Left hindlimb (tissue), 1 donor: ENCODE data around the gene TMEM176B.
"Not testable (repeated sequence)": the region's sequence is repeated elsewhere in the genome, so short reads cannot be mapped to it uniquely, and the experiment has no call there.

Experiments used
- DNase-seq: peaks from one replicate; pipeline ENCODE4 v3.0.0-alpha.2; 2018

TMEM176B gene

DNA sequence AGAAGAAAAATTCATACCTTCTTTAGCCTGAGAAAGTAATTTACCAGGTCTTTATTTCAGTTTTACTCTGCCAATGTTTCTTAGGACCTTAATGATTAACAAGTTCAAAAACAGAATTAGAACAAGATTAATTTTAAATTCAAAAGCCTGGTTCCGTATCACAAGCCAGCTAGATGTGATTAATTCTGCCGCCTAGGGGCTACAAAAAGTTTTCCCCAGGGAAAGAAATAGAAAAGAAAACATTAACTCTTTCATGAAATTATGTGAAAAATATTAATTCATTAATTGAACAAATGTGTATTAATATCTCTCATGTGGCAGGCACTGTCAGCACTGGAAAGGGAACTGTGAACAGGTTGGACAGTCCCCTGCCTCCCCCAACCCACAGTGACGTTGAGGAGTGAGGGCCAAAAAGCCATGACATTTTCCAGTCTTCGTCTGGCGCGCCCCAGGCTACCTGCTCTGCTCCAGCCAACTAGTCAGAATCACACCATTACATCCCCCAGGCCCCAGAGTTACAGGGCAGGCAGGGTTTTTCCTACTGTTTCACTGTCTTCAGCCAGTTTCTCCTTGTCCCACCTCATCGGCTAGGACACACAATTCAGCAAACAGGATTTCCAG lies 20.5 kb upstream of the TMEM176B start:
- no peak for DNase-seq

GRCh38 chr7:150820148-150820547 lies 20.0 kb upstream of the TMEM176B start:
- no peak for DNase-seq

DNA sequence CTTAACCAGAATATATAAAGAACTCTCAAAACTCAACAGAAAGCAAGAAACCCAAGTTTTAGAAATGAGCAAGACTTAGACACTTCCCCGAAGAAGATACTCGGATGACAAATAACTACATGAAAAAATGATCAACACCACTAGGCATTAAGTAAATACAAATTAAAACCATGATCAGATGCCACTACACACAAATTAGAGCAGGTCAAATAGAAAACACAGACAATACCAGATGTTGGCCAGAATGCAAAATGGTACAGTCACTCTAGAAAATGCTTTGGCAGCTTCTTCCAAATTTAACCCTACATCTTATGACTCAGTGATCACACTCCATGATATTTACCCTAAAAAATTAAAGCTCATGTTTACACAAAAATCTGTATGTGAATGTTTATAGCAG lies 18.8 kb upstream of the TMEM176B start:
- DNase-seq = no peak

- DNase-seq = no peak
These were observed 14.3 kb upstream of the TMEM176B start for GRCh38 chr7:150814328-150815001.

DNA sequence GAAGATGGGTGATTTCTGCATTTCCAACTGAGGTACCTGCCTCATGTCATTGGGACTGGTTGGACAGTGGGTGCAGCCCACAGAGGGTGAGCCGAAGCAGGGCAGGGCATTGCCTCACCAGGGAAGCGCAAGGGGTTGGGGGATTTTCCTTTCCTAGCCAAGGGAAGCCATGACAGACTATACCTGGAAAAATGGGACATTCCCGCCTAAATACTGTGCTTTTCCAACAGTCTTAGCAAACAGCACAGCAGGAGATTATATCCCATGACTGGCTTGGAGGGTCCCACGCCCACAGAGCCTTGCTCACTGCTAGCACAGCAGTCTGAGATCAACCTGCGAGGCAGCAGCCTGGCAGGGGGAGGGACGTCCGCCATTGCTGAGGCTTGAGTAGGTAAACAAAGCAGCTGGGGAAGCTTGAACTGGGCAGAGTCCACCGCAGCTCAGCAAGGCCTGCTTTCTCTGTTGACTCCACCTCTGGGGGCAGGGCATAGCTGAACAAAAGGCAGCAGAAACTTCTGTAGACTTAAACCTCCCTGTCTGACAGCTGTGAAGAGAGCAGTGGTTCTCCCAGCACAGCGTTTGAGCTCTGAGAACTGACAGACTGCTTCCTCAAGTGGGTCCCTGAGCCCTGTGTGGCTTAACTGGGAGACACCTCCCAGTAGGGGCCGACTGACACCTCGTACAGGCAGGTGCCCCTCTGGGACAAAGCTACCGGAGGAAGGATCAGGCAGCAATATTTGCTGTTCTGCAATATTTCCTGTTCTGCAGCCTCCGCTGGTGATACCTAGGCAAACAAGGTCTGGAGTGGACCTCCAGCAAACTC lies 7.7 kb upstream of the TMEM176B start:
- not testable (repeated sequence) for DNase-seq

DNA sequence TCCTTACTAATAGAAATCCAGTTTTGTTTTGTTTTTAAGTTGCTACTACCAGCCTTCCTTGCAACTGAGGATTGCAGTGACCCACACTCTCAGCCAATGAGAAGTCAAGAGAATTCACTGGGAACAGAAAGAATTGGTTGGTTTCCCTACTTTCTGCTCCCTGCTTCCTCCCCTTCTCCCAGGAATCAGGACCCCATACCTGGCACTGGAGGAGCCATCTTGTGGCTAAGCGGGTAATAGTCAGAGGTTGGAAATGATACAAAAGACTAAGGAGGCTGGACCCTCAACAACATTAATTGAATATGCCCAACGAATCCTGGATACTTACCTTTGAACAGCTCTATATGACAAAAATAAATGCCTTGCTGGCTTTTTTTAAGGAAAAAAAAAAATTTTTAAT lies 6.7 kb upstream of the TMEM176B start:
- DNase-seq = no peak

- no peak for DNase-seq
These were observed 6.3 kb upstream of the TMEM176B start for GRCh38 chr7:150806454-150806853.

DNA sequence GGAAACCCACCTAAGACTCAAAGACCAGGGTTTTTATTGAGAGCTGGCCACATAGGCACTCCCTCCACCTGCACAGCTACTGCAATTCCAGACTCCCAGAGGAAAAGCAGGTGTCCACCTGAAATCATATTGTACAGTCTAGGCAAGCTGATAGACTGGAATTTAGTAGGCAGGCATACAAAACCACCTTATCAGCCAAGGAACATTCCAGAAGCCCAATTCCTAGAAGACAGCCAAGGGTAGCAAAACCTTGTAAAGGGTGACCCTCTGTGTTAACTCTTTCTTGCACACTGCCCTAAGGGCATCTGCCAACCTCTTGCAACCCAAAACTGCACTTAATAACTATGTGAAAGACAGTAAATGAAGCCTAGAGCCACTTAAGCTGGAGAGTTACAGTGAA lies 5.7 kb upstream of the TMEM176B start:
- DNase-seq = no peak

GRCh38 chr7:150804802-150805201 lies 4.6 kb upstream of the TMEM176B start:
- DNase-seq = no peak

GRCh38 chr7:150803161-150803860 lies 3.1 kb upstream of the TMEM176B start:
- no peak for DNase-seq

DNA sequence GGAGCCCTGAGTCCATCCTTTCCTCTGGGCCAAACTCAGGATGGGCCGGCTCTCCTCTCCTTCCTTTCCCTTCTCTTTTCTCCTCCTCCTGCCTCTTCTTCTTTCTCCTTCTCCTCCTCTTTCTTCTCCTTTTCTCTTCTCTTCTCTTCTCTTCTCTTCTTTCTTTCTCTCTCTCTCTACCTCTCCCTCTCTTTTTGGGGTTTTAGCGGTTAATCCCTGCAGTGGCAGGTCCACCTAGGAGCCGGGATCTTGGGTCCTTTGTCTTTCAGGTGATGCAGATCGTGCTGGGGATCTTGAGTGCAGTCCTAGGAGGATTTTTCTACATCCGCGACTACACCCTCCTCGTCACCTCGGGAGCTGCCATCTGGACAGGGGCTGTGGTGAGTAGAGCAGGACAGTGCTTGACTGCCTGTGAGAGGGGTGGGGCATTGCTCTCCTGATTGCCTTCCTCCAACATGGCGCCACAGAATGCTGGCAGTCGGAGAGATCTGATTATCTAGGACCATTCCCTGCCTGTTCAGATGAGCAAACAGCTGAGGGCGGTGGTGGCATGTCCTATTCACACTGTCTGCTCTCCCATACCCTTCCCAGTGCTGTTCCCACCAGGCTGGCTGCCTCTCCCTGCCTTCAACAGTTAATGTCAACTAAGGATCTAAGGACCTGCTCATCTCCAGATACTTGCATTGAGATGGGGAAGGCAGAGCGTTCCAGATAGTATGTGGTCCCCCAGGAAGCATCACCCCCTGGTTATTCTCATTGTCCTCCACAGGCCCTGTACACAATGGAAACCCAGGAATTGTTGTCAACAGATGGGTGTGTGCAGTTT lies 2.0 kb upstream of the TMEM176B start:
- no peak for DNase-seq

DNA sequence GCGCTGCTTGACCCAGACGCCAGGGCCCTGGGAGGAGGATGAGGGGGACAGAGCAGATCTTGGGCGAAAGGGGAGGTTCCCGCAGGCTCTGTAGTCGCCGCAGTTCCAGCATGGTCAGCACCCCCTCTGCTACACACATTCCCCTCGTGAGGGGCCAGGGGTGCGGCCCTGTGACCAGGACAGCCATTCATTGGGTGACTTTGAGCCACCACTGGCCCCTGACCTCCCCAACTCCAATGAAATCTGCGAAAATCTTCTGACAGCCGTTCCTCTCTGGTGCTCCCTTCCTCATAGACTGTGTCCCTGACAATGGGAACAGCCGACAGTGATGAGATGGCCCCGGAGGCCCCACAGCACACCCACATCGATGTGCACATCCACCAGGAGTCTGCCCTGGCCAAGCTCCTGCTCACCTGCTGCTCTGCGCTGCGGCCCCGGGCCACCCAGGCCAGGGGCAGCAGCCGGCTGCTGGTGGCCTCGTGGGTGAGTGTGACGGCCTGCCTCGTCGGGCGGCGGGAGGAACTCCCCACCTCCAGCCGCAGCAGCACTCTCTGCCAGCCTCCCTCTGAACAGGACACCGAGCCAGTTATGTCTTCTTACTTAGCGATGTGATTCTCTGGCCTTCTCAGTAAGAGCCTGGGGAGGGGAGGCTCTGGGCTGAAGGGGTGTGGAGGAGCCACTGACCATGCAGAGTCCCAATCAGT lies 1.2 kb upstream of the TMEM176B start:
- DNase-seq = no peak

DNA sequence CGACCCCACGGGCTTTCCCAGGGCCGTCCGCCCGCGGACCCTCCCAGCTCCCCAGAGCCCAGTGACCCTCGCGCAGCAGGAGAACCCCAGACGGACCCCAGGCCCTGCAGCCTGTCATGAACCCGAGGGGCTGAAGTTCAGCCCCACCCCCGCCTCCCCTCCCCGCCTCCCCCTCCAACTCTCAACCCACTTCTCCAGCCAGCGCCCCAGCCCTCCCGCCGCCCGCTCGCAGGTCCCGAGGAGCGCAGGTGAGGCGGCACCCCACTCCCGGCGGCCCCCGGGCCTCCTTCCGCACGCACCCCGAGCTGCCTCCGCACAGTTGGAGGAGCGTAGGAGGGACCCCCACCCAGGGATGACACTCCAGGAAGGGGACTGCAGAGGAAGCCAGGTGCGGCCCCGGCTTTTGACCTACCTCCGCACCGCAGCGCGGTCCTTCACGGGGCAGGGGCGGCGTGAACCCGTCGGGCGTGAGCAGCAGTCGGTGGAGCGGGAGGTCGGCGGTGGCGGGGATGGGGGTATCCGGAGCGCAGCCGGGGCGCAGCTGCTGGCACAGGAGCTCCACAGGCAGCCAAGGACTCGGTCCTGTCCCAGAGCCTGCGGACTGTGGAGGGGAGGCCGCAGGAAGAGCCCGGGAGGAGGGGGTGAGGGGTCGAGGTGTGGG lies 547 bp upstream of the TMEM176B start, which contains the start of gene TMEM176A:
Gene TMEM176A, plus strand, starts transcription at position 189 of the 661 bp plus-strand sequence. CDS start 782 bp downstream, outside the sequence.
- DNase-seq = no peak

- no peak for DNase-seq
These were observed 1.0 kb downstream of the TMEM176B start for GRCh38 chr7:150799156-150799555.

DNA sequence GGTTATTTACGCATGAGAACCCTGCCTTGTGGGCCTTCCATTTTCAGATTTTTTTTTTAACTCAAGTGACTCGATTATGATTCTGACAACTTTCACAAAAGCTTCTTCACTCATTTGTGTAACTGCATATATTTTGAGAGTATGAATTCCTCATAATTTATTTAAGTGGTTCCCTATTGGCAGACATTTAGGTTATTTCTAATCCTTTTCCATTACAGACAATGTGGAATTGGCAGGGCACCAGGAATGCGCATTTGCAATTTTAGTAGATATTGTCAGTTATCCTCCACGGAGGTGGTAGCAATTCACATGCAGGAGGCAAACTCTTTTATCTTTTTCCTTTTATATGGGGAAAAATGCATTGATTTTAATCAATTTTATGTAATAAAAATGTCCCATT lies 2.5 kb downstream of the TMEM176B start:
- DNase-seq = no peak

DNA sequence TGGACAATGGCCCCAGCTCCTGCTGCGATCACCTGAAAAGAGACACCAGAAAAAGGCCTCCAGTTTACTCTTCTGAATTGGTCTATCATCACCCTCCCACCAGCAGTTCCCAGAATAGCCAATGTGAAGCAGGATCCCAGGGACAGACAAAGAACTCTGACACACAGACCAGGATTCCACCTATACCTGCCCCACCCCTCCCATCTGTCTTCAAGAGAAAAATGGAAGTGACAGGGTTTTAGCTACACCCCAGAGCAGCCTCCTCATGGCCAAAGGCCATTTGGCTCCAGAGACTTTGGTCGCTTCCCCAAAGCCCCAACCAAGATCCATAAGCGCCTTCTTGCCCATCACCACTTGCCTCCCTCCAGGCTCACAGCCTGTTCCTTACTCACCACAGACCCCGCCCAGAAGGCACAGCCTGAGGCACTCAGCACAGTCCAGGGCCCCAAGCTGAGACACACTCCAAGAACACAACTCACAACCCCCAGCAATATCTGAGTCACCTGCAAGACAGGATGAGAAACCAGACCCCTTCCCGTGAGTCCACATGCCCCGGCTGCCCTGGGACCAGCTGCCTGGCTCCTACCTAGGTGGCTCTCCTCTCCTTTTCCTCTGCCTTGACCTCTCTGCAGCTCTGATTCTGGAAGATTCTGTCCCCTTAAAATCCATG lies 6.5 kb downstream of the TMEM176B start:
- DNase-seq = no peak

GRCh38 chr7:150791746-150792452 lies 8.3 kb downstream of the TMEM176B start:
- no peak for DNase-seq

DNA sequence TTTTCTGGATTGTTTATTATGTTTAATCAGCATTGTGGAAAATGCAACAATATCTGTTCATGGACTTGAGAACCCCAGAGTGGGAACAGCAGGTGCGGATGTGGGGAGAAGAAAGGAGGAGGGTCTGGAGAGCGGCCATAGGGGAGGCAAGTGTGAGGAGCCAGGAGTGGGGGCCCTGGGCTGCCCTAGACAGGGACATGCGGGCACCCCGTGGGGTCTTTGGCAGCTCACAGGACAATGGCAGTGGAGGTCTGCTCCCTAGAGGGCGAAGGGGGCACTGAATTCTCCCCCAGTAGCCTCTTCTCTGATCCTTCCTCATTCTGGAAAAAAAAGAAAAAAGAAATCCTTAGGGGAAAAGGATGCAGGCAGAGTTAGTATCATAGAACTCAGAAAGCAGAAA lies 8.9 kb downstream of the TMEM176B start:
- no peak for DNase-seq

GRCh38 chr7:150790416-150791075 lies 9.6 kb downstream of the TMEM176B start:
- no peak for DNase-seq
